ENCODE measurements around the gene RFLNA.

The RFLNA gene

GRCh38 chr12:124345795-124346194 is 50.9 kb downstream of the RFLNA start:
- Histone ChIP-seq H3K9me2 (replicated peaks; ENCODE audit: insufficient read depth, low read length) (no peaks in the 10 kb centered on the region), H3K27ac (ENCODE audit: low read length) (no peak overlapping the region), H3K4me2 (ENCODE audit: low read depth, low read length) (no peak overlapping the region), H3K9ac (ENCODE audit: low read length) (no peak overlapping the region), H3K27me3 (replicated peaks; ENCODE audit: insufficient read depth, low read length) (no peaks in the 10 kb centered on the region), H3K36me3 (replicated peaks; ENCODE audit: insufficient read depth, low read length) (no peaks in the 10 kb centered on the region; the same call in 1 of the 2 replicates), H3K4me3 (ENCODE audit: low read length) (no peak overlapping the region), H3K79me2 (ENCODE audit: low read length) (no peaks in the 10 kb centered on the region), H4K20me1 (ENCODE audit: insufficient read depth, low read length) (no peaks in the 10 kb centered on the region), H3K9me3 (replicated peaks; ENCODE audit: insufficient read depth, low read length) (no peaks in the 10 kb centered on the region), H3F3A (ENCODE audit: insufficient read depth, low read length) (no peaks in the 10 kb centered on the region), H3K4me1 (ENCODE audit: low read length) (no peaks in the 10 kb centered on the region), H2AFZ (ENCODE audit: low read length) (no peak overlapping the region)
- TF ChIP-seq EZH2phosphoT487 (IDR thresholded peaks at IDR 0.05; ENCODE audit: low read length): no peak
- TF ChIP-seq CTCF (IDR thresholded peaks at IDR 0.05; ENCODE audit: low read length): no peak
- no peak for TF ChIP-seq EZH2 (optimal IDR thresholded peaks at IDR 0.05; ENCODE audit: low read depth, low read length)
- DNase-seq: no peak

- H3K27ac ChIP-seq (ENCODE audit: low read length): no peak overlapping the region
- no peak overlapping the region for H3K9ac ChIP-seq (ENCODE audit: low read length)
Measured at GRCh38 chr12:124346425-124347168, 51.7 kb downstream of the RFLNA start.

GRCh38 chr12:124347335-124347734 is 52.4 kb downstream of the RFLNA start:
- no peak overlapping the region for H3K27ac ChIP-seq (ENCODE audit: low read length)
- H3K4me1 ChIP-seq (ENCODE audit: low read length): no peaks in the 10 kb centered on the region
- H3K36me3 ChIP-seq (replicated peaks; ENCODE audit: insufficient read depth, low read length): no peaks in the 10 kb centered on the region; the same call in 1 of the 2 replicates
- H4K20me1 ChIP-seq (ENCODE audit: insufficient read depth, low read length): no peaks in the 10 kb centered on the region
- no peak overlapping the region for H3K4me2 ChIP-seq (ENCODE audit: low read depth, low read length)
- H3F3A ChIP-seq (ENCODE audit: insufficient read depth, low read length): no peaks in the 10 kb centered on the region
- no peak overlapping the region for H2AFZ ChIP-seq (ENCODE audit: low read length)
- no peak overlapping the region for H3K4me3 ChIP-seq (ENCODE audit: low read length)
- no peak for DNase-seq
- no peaks in the 10 kb centered on the region for H3K9me2 ChIP-seq (replicated peaks; ENCODE audit: insufficient read depth, low read length)
- H3K9ac ChIP-seq (ENCODE audit: low read length): no peak overlapping the region
- H3K79me2 ChIP-seq (ENCODE audit: low read length): no peaks in the 10 kb centered on the region
- H3K27me3 ChIP-seq (replicated peaks; ENCODE audit: insufficient read depth, low read length): no peaks in the 10 kb centered on the region
- H3K9me3 ChIP-seq (replicated peaks; ENCODE audit: insufficient read depth, low read length): no peaks in the 10 kb centered on the region
- TF ChIP-seq EZH2 (optimal IDR thresholded peaks at IDR 0.05; ENCODE audit: low read depth, low read length) (no peak), EZH2phosphoT487 (IDR thresholded peaks at IDR 0.05; ENCODE audit: low read length) (no peak), CTCF (IDR thresholded peaks at IDR 0.05; ENCODE audit: low read length) (no peak)

More at GRCh38 chr12:124346425-124347168, 51.7 kb downstream of the RFLNA start:
- H3K4me1 ChIP-seq (ENCODE audit: low read length): no peaks in the 10 kb centered on the region
- H4K20me1 ChIP-seq (ENCODE audit: insufficient read depth, low read length): no peaks in the 10 kb centered on the region
- H3K79me2 ChIP-seq (ENCODE audit: low read length): no peaks in the 10 kb centered on the region
- no peaks in the 10 kb centered on the region for H3K9me3 ChIP-seq (replicated peaks; ENCODE audit: insufficient read depth, low read length)
- no peak overlapping the region for H3K4me2 ChIP-seq (ENCODE audit: low read depth, low read length)
- no peak overlapping the region for H3K4me3 ChIP-seq (ENCODE audit: low read length)
- no peaks in the 10 kb centered on the region for H3K9me2 ChIP-seq (replicated peaks; ENCODE audit: insufficient read depth, low read length)
- H3F3A ChIP-seq (ENCODE audit: insufficient read depth, low read length): no peaks in the 10 kb centered on the region
- DNase-seq: no peak
- no peaks in the 10 kb centered on the region; the same call in 1 of the 2 replicates for H3K36me3 ChIP-seq (replicated peaks; ENCODE audit: insufficient read depth, low read length)
- H2AFZ ChIP-seq (ENCODE audit: low read length): no peak overlapping the region
- no peak for TF ChIP-seq CTCF (IDR thresholded peaks at IDR 0.05; ENCODE audit: low read length)
- TF ChIP-seq EZH2 (optimal IDR thresholded peaks at IDR 0.05; ENCODE audit: low read depth, low read length): no peak
- TF ChIP-seq EZH2phosphoT487 (IDR thresholded peaks at IDR 0.05; ENCODE audit: low read length): no peak
- H3K27me3 ChIP-seq (replicated peaks; ENCODE audit: insufficient read depth, low read length): no peaks in the 10 kb centered on the region
